Fibroblast of the aortic adventitia (primary cell): ENCODE measurements around the gene NXF3. TPM values are rescaled to one million over a fixed set of nuclear protein-coding genes. Genes with fewer than 3 reads are reported as not detected.
A peak's percentile ranks its signal among the peaks of the same experiment; 100 is the strongest.
"Not testable (repeated sequence)": the region's sequence is repeated elsewhere in the genome, so short reads cannot be mapped to it uniquely, and the experiment has no call there.

ENCODE experiments used
- DNase-seq: peaks from one replicate; pipeline ENCODE4 v3.0.0-alpha.2; 2010; ENCODE audit warnings: low read depth
- H3K4me3 ChIP-seq: 2 replicates; pipeline ENCODE4 v1.5.1; 2011; ENCODE audit warnings: low read depth, mild to moderate bottlenecking, control low read depth, low read length, moderate library complexity
- CTCF ChIP-seq: IDR thresholded peaks from 2 replicates; pipeline ENCODE4 v1.5.1; 2011; ENCODE audit warnings: mild to moderate bottlenecking, low read length, control low read depth, inconsistent platforms; ENCODE audit not compliant: insufficient read depth
- total RNA-seq: library from RNA; depleted of rRNA; stranded (reverse); fragments of >200 nt; gene quantifications from 2 replicates; pipeline ENCODE4 v1.2.3, GENCODE V29; 2012; ENCODE audit warnings: low replicate concordance

Gene NXF3, protein sequence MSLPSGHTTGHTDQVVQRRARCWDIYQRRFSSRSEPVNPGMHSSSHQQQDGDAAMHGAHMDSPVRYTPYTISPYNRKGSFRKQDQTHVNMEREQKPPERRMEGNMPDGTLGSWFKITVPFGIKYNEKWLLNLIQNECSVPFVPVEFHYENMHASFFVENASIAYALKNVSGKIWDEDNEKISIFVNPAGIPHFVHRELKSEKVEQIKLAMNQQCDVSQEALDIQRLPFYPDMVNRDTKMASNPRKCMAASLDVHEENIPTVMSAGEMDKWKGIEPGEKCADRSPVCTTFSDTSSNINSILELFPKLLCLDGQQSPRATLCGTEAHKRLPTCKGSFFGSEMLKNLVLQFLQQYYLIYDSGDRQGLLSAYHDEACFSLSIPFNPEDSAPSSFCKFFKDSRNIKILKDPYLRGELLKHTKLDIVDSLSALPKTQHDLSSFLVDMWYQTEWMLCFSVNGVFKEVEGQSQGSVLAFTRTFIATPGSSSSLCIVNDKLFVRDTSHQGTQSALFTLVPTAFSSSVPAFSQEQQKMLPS
- total RNA-seq = 1.6 TPM in 1 of 2 replicates, not detected in the other

DNA sequence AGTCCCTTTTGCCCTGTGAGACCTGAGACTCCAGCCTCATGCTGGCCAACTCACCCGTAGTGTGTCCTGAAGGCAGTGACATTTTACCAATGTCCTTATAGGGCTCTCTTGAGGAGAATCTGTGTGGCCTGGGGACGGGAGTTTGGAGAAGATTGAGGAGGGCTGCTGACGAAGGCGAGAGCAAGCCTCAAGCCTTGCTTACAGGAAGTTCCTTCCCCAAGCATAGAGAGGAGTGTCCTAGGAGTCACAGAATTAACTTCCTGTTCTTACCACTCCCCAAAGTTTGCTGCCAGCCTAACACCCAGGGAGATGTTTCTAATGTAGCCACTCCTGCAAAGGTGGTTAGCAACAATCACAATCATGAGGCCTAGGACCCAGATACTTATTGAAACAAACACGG lies at the start of gene NXF3:
NXF3 (minus strand) TSS at position 202 of the 400 bp plus-strand sequence; CDS start at position 82, 120 bp downstream.
- no peak within 1 kb of the TSS for H3K4me3 ChIP-seq
- no peak for TF ChIP-seq CTCF
- no peak for DNase-seq

DNA sequence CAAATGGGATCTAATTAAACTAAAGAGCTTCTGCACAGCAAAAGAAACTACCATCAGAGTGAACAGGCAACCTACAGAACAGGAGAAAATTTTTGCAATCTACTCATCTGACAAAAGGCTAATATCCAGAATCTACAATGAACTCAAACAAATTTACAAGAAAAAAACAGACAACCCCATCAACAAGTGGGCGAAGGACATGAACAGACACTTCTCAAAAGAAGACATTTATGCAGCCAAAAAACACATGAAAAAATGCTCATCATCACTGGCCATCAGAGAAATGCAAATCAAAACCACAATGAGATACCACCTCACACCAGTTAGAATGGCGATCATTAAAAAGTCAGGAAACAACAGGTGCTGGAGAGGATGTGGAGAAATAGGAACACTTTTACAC lies 43.6 kb upstream of the NXF3 start:
- not testable (repeated sequence) for H3K4me3 ChIP-seq, DNase-seq

DNA sequence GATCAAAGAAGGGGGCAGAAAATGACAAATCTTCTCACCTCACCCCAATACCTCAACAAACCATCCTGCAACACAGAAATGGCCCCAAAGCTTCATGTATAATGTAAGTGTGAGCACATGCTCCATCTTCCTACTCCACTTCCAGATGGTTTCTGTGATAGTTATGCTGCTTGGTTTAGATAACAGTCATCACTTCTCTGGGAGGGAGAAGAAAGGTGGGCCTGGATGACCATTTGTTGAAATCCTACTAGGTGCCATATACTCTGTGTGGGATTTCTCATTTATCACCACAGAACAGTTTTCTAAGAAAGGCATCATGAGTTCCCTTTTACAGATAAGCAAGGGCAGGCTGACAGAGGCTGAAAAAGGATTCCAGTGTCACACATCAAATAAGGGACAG lies 31.3 kb upstream of the NXF3 start:
- no peak for TF ChIP-seq CTCF
- H3K4me3 ChIP-seq = no peak overlapping the region
- DNase-seq = no peak

DNA sequence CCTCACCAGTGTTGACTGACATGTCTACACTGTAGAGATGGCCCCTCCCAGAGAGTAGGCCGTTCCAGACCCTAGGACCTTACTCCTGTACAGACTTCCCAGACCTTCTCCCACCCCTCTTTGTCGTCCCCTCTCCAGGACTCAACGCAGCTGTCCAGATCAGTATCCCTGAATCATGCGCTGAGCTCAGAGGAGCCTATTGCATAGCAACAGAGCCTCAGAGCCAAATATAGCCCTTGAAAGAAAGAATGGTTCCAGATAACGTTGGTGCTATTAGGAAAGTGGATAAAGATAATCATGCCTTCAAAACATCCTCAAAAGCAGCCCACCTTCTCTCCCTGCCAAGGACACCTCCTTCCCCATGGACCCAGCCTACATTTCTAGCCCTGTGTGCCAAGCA lies 27.8 kb upstream of the NXF3 start:
- no peak overlapping the region for H3K4me3 ChIP-seq
- no peak for DNase-seq
- no peak for TF ChIP-seq CTCF

DNA sequence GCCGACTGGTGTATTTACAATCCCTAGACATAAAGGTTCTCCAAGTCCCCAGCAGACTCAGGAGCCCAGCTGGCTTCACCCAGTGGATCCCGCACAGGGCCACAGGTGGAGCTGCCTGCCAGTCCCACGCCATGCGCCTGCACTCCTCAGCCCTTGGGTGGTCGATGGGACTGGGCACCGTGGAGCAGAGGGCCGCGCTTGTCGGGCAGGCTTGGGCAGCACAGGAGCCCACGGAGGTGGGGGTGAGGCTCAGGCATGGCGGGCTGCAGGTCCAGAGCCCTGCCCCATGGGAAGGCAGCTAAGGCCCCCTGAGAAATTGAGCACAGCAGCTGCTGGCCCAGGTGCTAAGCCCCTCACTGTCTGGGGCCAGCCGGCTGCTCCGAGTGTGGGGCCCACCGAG lies 24.0 kb upstream of the NXF3 start:
- DNase-seq = not testable (repeated sequence)

GRCh38 chrX:103109497-103109896 lies 16.6 kb upstream of the NXF3 start:
- not testable (repeated sequence) for H3K4me3 ChIP-seq, DNase-seq

More for the DNA sequence above, 24.0 kb upstream of the NXF3 start:
- H3K4me3 ChIP-seq = not testable (repeated sequence)

DNA sequence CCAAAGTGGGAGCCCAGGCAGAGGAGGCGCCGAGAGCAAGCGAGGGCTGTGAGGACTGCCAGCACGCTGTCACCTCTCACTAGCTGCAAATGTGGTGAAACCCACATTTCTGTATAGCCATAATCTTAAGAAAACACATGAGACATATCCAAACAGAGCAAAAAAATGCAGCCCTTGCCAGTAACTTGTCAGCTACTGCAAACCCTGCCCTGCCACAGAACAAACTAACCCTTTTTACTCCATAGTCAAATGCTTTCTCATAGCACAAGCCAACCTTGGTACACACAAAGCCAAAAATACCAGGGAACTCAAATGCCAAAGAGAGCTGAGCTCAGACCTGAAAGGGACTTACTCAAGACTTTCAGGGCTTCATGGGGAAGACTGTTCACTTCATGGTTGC lies 14.9 kb upstream of the NXF3 start:
- DNase-seq = peak; percentile 80
- no peak for TF ChIP-seq CTCF

GRCh38 chrX:103107227-103107737 lies 14.3 kb upstream of the NXF3 start:
- not testable (repeated sequence) for H3K4me3 ChIP-seq, DNase-seq

More for the DNA sequence above, 14.9 kb upstream of the NXF3 start:
- H3K4me3 ChIP-seq = no peak overlapping the region

- not testable (repeated sequence) for DNase-seq
These were observed 11.4 kb upstream of the NXF3 start for GRCh38 chrX:103104370-103104769.

GRCh38 chrX:103103866-103104265 lies 10.9 kb upstream of the NXF3 start:
- H3K4me3 ChIP-seq, DNase-seq: not testable (repeated sequence)

More at GRCh38 chrX:103104370-103104769, 11.4 kb upstream of the NXF3 start:
- H3K4me3 ChIP-seq = not testable (repeated sequence)
